Brain microvascular endothelial cell (primary cell): ENCODE results near the gene CDHR5.
"Not testable (repeated sequence)": the region's sequence is repeated elsewhere in the genome, so short reads cannot be mapped to it uniquely, and the experiment has no call there.

Source experiments
- DNase-seq: peaks from one replicate; pipeline ENCODE4 v3.0.0-alpha.2; 2020
- H3K27ac ChIP-seq: fragments of 250-450 bp; sonication (Bioruptor Pico); 2 replicates; pipeline ENCODE4 v1.5.1; 2020; ENCODE audit warnings: mild to moderate bottlenecking, moderate library complexity
- H3K27me3 ChIP-seq: fragments of 250-450 bp; sonication (Bioruptor Pico); replicated peaks from 2 replicates; pipeline ENCODE4 v1.5.1; 2020; ENCODE audit warnings: mild to moderate bottlenecking
- H3K36me3 ChIP-seq: fragments of 250-450 bp; sonication (Bioruptor Pico); replicated peaks from 2 replicates; pipeline ENCODE4 v1.5.1; 2020; ENCODE audit warnings: mild to moderate bottlenecking
- H3K4me3 ChIP-seq: 2 replicates; pipeline ENCODE4 v1.5.1; 2011; ENCODE audit warnings: low read depth, mild to moderate bottlenecking, control low read depth, low read length, moderate library complexity
- CTCF ChIP-seq: IDR thresholded peaks from 2 replicates; pipeline ENCODE4 v1.5.1; 2011; ENCODE audit warnings: low read depth, mild to moderate bottlenecking, moderate library complexity, low read length, control low read depth, inconsistent platforms; ENCODE audit errors: missing control alignments
- in situ Hi-C: cut with HindIII; loops from 2 replicates; pipeline ENCODE4 v1.10.0; 2017; ENCODE audit warnings: low sequenced_read_pairs, low pct_ligation_motif_present

CDHR5 gene

DNA sequence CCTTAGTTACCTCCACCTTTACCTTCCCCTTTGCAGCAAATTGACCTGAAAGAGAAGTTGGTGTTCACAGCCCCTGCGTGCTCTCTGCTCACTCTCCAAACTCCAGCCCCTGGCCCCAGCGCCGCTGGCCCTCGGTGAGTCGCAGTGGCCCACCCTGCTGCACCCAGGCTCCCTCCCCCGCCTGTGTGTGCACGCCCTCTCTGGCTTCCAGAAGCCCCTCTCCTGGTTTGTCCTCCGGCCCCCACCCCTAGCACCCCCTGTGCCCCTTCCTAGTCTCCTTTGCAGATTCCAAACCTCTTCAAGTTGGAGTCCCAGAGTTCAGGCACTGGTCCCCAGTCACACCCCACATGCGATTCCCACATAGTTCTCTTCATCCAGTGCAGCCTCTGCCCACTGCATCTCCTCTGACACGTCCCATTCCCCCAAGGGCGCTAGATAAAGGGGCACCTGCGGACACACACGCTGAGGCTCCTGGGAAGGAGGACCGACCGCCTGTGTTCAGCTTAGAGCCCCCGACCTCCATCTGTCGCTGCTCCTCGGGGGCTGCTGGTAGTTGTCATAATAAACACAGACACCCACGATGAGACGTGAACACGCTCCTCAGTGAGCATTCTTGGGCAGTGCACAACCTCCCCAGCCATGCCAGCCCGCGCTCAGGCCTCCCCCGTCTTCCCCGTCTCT, 50.0 kb downstream of the CDHR5 start:
- DNase-seq: no peak

DNA sequence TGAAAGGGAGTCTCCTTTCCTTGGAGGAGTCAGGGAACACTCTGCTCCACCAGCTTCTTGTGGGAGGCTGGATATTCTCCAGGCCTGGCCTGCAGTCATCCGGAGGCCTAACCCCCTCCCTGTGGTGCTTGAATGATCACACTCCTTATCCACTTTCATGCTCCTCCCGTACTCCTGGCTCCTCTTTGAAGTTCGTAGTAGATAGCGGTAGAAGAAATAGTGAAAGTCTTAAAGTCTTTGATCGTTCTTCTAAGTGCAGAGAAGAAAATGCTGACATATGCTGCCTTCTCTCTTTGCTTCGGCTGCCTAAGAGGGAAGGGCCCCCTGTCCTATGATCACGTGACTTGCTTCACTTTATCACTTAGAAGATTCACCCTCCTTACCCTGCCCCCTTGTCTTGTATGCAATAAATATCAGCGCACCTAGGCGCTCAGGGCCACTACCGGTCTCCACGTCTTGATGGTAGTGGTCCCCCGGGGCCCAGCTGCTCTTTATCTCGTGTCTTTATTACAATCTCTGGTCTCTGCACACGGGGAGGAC, 50.7 kb downstream of the CDHR5 start:
- in situ Hi-C loops, H3K4me3 ChIP-seq, H3K27ac ChIP-seq, H3K27me3 ChIP-seq, H3K36me3 ChIP-seq, DNase-seq: not testable (repeated sequence)

More for the DNA sequence above, 50.0 kb downstream of the CDHR5 start:
- Histone ChIP-seq H3K27ac (no peak overlapping the region), H3K4me3 (peak overlapping the region; percentile 57), H3K27me3 (peaks cover 8% of the 10 kb centered on the region), H3K36me3 (no peaks in the 10 kb centered on the region)
- in situ Hi-C loops: no loop called here
- no peak for TF ChIP-seq CTCF

DNA sequence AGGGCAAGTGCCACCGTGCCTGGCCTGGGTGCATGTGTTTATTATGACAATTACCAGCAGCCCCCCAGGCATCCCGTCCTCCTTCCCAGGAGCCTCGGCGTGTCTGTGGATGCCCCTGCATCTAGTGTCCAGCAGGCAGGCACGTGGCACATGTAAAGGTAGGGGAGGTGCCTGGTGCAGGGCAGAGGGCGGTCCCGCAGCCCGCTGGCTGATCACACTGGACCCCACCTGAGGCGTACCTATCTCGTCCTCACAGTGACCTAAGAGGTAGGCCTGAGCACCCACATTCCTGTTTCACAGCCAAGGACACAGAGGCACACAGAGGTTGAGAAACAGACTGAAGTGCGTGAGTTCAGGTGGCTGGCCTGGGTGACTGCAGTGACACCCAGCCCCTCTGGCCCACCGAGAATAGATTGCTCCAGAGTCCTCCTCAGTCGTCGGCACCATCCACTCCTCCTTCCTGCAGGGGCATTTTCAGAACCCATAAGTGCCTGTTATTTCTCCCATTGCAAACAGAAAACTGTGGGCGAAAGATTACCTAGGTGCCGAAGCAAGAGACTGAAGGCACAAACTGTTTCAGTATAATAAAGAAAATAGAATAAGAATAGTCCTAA, 51.5 kb downstream of the CDHR5 start:
- TF ChIP-seq CTCF: no peak
- in situ Hi-C loops: no loop called here
- Histone ChIP-seq H3K36me3 (no peaks in the 10 kb centered on the region), H3K4me3 (no peak overlapping the region), H3K27ac (no peak overlapping the region), H3K27me3 (peaks cover 8% of the 10 kb centered on the region)
- DNase-seq: no peak

- in situ Hi-C loops: no loop called here
- H3K27ac ChIP-seq: no peak overlapping the region
- peaks cover 8% of the 10 kb centered on the region for H3K27me3 ChIP-seq
- DNase-seq: no peak
- no peak for TF ChIP-seq CTCF
- H3K36me3 ChIP-seq: no peaks in the 10 kb centered on the region
- H3K4me3 ChIP-seq: no peak overlapping the region
Observed at GRCh38 chr11:571802-572185, 53.0 kb downstream of the CDHR5 start.

- TF ChIP-seq CTCF: no peak
- Histone ChIP-seq H3K27me3 (no peaks in the 10 kb centered on the region), H3K36me3 (no peaks in the 10 kb centered on the region), H3K27ac (no peak overlapping the region), H3K4me3 (peak overlapping the region; percentile 47)
- in situ Hi-C loops: no loop called here
- DNase-seq: no peak
Observed at GRCh38 chr11:569158-569885, 55.4 kb downstream of the CDHR5 start.
